ENCODE data around the gene ADGRD2. TPM values are rescaled to one million over a fixed set of nuclear protein-coding genes. Genes with fewer than 3 reads are reported as not detected.

ADGRD2 gene
- polyA plus RNA-seq, 3 donors, result not detected

GRCh38 chr9:124441291-124441690 is 9.0 kb upstream of the ADGRD2 start:
- Histone ChIP-seq H3K4me3 (replicated peaks in 1 of 3; ENCODE audit: low read depth in 2 of 3, low read length in 3 of 3) (no peak overlapping the region), H3K27me3 (ENCODE audit: control insufficient read depth in 2 of 2, insufficient read depth in 2 of 2, low read length in 2 of 2) (peaks cover 0 to 7% of the 10 kb centered on the region in 2 donors), H3K9me3 (replicated peaks in 1 of 2; ENCODE audit: control insufficient read depth in 1 of 2, insufficient read depth in 1 of 2, low read length in 2 of 2) (no peaks in the 10 kb centered on the region), H4K20me1 (ENCODE audit: insufficient read depth, low read length) (no peaks in the 10 kb centered on the region), H3K27ac (ENCODE audit: low read depth in 1 of 2, low read length in 2 of 2) (no peak overlapping the region), H2AFZ (ENCODE audit: insufficient read depth, low read depth, low read length, poor library complexity, severe bottlenecking) (no peak overlapping the region), H3K9ac (ENCODE audit: insufficient read depth, low read length, poor library complexity, severe bottlenecking) (no peak overlapping the region), H3K4me2 (replicated peaks; ENCODE audit: extremely low read depth, low read length, poor library complexity, severe bottlenecking) (no peak overlapping the region), H3K79me2 (ENCODE audit: insufficient read depth, low read length) (no peaks in the 10 kb centered on the region), H3K36me3 (replicated peaks in 1 of 2; ENCODE audit: control insufficient read depth in 1 of 2, insufficient read depth in 2 of 2, low read length in 2 of 2) (no peaks in the 10 kb centered on the region), H3K4me1 (ENCODE audit: control insufficient read depth in 1 of 2, insufficient read depth in 2 of 2, low read length in 2 of 2) (no peaks in the 10 kb centered on the region)
- no peak for DNase-seq
- TF ChIP-seq CTCF (IDR thresholded peaks at IDR 0.05), result no peak
- Mint-ChIP-seq H3K27ac (no peak overlapping the region), H3K4me1 (no peaks in the 10 kb centered on the region), H3K4me3 (no peak overlapping the region), H3K36me3 (no peaks in the 10 kb centered on the region), H3K27me3 (ENCODE audit: low read depth in 3 of 3) (peaks cover 12 to 32% (median 22%) of the 10 kb centered on the region in 3 donors), H3K9me3 (peaks cover 0 to 13% (median 7%) of the 10 kb centered on the region in 7 donors)
- intact Hi-C loops (cut with micrococcal nuclease), result no loop called here
- 3% methylated on average over 11 of the region's 16 CpGs for WGBS (ENCODE audit: insufficient coverage)

GRCh38 chr9:124442379-124442778 is 7.9 kb upstream of the ADGRD2 start:
- H3K4me2 ChIP-seq (replicated peaks; ENCODE audit: extremely low read depth, low read length, poor library complexity, severe bottlenecking), result no peak overlapping the region
- H3K9me3 ChIP-seq (replicated peaks in 1 of 2; ENCODE audit: control insufficient read depth in 1 of 2, insufficient read depth in 1 of 2, low read length in 2 of 2), result no peaks in the 10 kb centered on the region
- H3K9ac ChIP-seq (ENCODE audit: insufficient read depth, low read length, poor library complexity, severe bottlenecking), result no peak overlapping the region
- Mint-ChIP-seq H3K9me3 (peaks cover 0 to 13% (median 7%) of the 10 kb centered on the region in 7 donors), H3K4me1 (no peaks in the 10 kb centered on the region), H3K27ac (no peak overlapping the region), H3K4me3 (no peak overlapping the region), H3K27me3 (ENCODE audit: low read depth in 3 of 3) (peaks cover 14 to 31% (median 21%) of the 10 kb centered on the region in 3 donors), H3K36me3 (no peaks in the 10 kb centered on the region)
- H3K27me3 ChIP-seq (ENCODE audit: control insufficient read depth in 2 of 2, insufficient read depth in 2 of 2, low read length in 2 of 2), result peaks cover 0 to 7% of the 10 kb centered on the region in 2 donors
- H3K79me2 ChIP-seq (ENCODE audit: insufficient read depth, low read length), result no peaks in the 10 kb centered on the region
- H3K4me1 ChIP-seq (ENCODE audit: control insufficient read depth in 1 of 2, insufficient read depth in 2 of 2, low read length in 2 of 2), result no peaks in the 10 kb centered on the region
- intact Hi-C loops (cut with micrococcal nuclease), result no loop called here
- H3K4me3 ChIP-seq (replicated peaks in 1 of 3; ENCODE audit: low read depth in 2 of 3, low read length in 3 of 3), result no peak overlapping the region
- TF ChIP-seq CTCF (IDR thresholded peaks at IDR 0.05), result no peak
- DNase-seq, result no peak
- no peak overlapping the region for H3K27ac ChIP-seq (ENCODE audit: low read depth in 1 of 2, low read length in 2 of 2)
- H2AFZ ChIP-seq (ENCODE audit: insufficient read depth, low read depth, low read length, poor library complexity, severe bottlenecking), result no peak overlapping the region
- no peaks in the 10 kb centered on the region for H4K20me1 ChIP-seq (ENCODE audit: insufficient read depth, low read length)
- no peaks in the 10 kb centered on the region for H3K36me3 ChIP-seq (replicated peaks in 1 of 2; ENCODE audit: control insufficient read depth in 1 of 2, insufficient read depth in 2 of 2, low read length in 2 of 2)

Measured in CD14-positive monocyte (primary cell).